ENCODE results near the gene PSMG3. TPM values are rescaled to one million over a fixed set of nuclear protein-coding genes. Genes with fewer than 3 reads are reported as not detected.

Gene PSMG3
- total RNA-seq, 1 experiment from 2014 or later, result 63.0 TPM

- H3K79me1 ChIP-seq (ENCODE audit: insufficient read depth, low read depth, low read length, poor library complexity, severe bottlenecking), result no peaks in the 10 kb centered on the region
- no peak overlapping the region for H3K4ac ChIP-seq (ENCODE audit: low read depth, low read length)
- H3K9me3 Mint-ChIP-seq, result peaks cover 4 to 5% of the 10 kb centered on the region in 2 experiments; a peak in 2 of 5 replicates
- no peak overlapping the region for H2BK5ac ChIP-seq (ENCODE audit: insufficient read length, low read length)
- no peak overlapping the region for H3K27ac ChIP-seq (ENCODE audit: insufficient read length, low read depth, low read length)
- H4K20me1 ChIP-seq (ENCODE audit: control insufficient read depth, insufficient read depth, insufficient read length), result no peaks in the 10 kb centered on the region
- no peak overlapping the region for H2BK15ac ChIP-seq (ENCODE audit: low read depth, low read length)
- DNase-seq, result no peak
- no peak overlapping the region for H2AK5ac ChIP-seq (ENCODE audit: insufficient read length, low read length)
- no peaks in the 10 kb centered on the region for H3K4me1 ChIP-seq (ENCODE audit: insufficient read depth, low read length)
- no peak overlapping the region for H2AFZ ChIP-seq (ENCODE audit: low read length)
- no peak overlapping the region for H2BK120ac ChIP-seq (ENCODE audit: low read depth, low read length, poor library complexity, severe bottlenecking)
- no peak overlapping the region for H3T11ph ChIP-seq (ENCODE audit: low read length)
- no peak overlapping the region for H2BK12ac ChIP-seq (ENCODE audit: insufficient read length, low read depth, low read length)
- WGBS (ENCODE audit: extremely low coverage, insufficient read length, low lambda C conversion rate), result 100% methylated on average over 2 of the region's 4 CpGs
- no peak overlapping the region for H3K4me3 Mint-ChIP-seq
- no peak for TF ChIP-seq CTCF (conservative IDR thresholded peaks at IDR 0.05)
- no peaks in the 10 kb centered on the region for H3K23me2 ChIP-seq (ENCODE audit: insufficient read length, low read depth, low read length, poor library complexity, severe bottlenecking)
- H3K27me3 Mint-ChIP-seq (ENCODE audit: low read depth), result peaks cover 22% of the 10 kb centered on the region
- H3K18ac ChIP-seq (ENCODE audit: insufficient read length, low read depth, low read length), result no peak overlapping the region
- no peak overlapping the region for H3K9ac ChIP-seq (ENCODE audit: extremely low read depth, insufficient read length, low read length)
- no peak overlapping the region for H4K91ac ChIP-seq (ENCODE audit: insufficient read length, low read depth, low read length)
- H3K79me2 ChIP-seq (ENCODE audit: insufficient read depth, low read length), result no peaks in the 10 kb centered on the region
- no peak overlapping the region for H3K23ac ChIP-seq (ENCODE audit: insufficient read length, low read depth, low read length)
- H3K4me1 Mint-ChIP-seq, result peaks cover 8 to 17% of the 10 kb centered on the region in 2 experiments
- H3K56ac ChIP-seq (ENCODE audit: insufficient read length, low read depth, low read length), result no peak overlapping the region
- H3K4me2 ChIP-seq (ENCODE audit: insufficient read depth, insufficient read length, low read length), result no peak overlapping the region
- no peaks in the 10 kb centered on the region for H3K27me3 ChIP-seq (ENCODE audit: insufficient read depth, low read length)
- H3K27ac Mint-ChIP-seq, result no peak overlapping the region
- no peaks in the 10 kb centered on the region for H3K9me3 ChIP-seq (ENCODE audit: control insufficient read depth, low read depth, low read length)
- no peak overlapping the region for H3K14ac ChIP-seq (ENCODE audit: insufficient read depth, low read length)
- no peak overlapping the region for H2BK20ac ChIP-seq (ENCODE audit: low read depth, low read length, poor library complexity, severe bottlenecking)
- no peak overlapping the region for H4K5ac ChIP-seq (ENCODE audit: insufficient read length, low read depth, low read length)
- H3K36me3 Mint-ChIP-seq (ENCODE audit: insufficient read depth in 1 of 3, low read depth in 3 of 3), result peaks cover 0 to 5% (median 2%) of the 10 kb centered on the region in 3 experiments; a peak in 4 of 7 replicates
- no peak overlapping the region for H4K8ac ChIP-seq (replicated peaks; ENCODE audit: insufficient read length, low read depth, low read length)
Observed at GRCh38 chr7:1593904-1594421, 24.1 kb upstream of the PSMG3 start.

Data from H9 (cell line).